OCI-LY7 (cell line): Measurements from ENCODE around the gene GMEB2. TPM values are rescaled to one million over a fixed set of nuclear protein-coding genes. Genes with fewer than 3 reads are reported as not detected.

Source experiments
- BruUV-seq: library from RNA; stranded (reverse); fragments of 400-500 nt; replicated peaks from 2 replicates; lab custom pipeline; 2021; lab: Mats Ljungman, UMichigan
- CTCF ChIA-PET: fragments of 300-600 bp; sonication (Branson Sonifier 250); formaldehyde crosslinking; loops from one replicate; lab custom pipeline; 2022; ENCODE audit warnings: antibody characterized with exemption; ENCODE audit not compliant: unreplicated experiment; lab: Charles Lee
- POLR2A ChIA-PET: fragments of 300-600 bp; sonication (Branson Sonifier 250); formaldehyde crosslinking; loops from one replicate; lab custom pipeline; 2022; ENCODE audit warnings: antibody characterized with exemption; lab: Charles Lee
- DNase-seq: peaks from one replicate; pipeline ENCODE4 v3.0.0-alpha.2; 2015; ENCODE audit warnings: low spot score
- H2AFZ ChIP-seq: fragments of 200-600 bp; sonication (generic), shearing (Covaris generic); 2 replicates; pipeline ENCODE4 v1.6.1; 2014; ENCODE audit warnings: mild to moderate bottlenecking, antibody characterized with exemption, low read length, moderate library complexity
- H3K27ac ChIP-seq: fragments of 200-600 bp; sonication (generic); 2 replicates; pipeline ENCODE4 v1.5.1; 2014; ENCODE audit warnings: mixed run types, low read depth, mild to moderate bottlenecking, moderate library complexity, low read length, inconsistent platforms; ENCODE audit not compliant: poor library complexity, severe bottlenecking
- H3K36me3 ChIP-seq: fragments of 200-600 bp; sonication (generic); 2 replicates; pipeline ENCODE4 v1.6.1; 2014; ENCODE audit warnings: mild to moderate bottlenecking, antibody characterized with exemption, low read length, moderate library complexity, mixed read lengths; ENCODE audit not compliant: insufficient read depth
- H3K4me1 ChIP-seq: fragments of 200-600 bp; sonication (generic); 2 replicates; pipeline ENCODE4 v1.5.1; 2014; ENCODE audit warnings: mild to moderate bottlenecking, low read length; ENCODE audit not compliant: insufficient read depth, poor library complexity, severe bottlenecking
- H3K4me2 ChIP-seq: fragments of 200-600 bp; sonication (generic); 2 replicates; pipeline ENCODE4 v1.6.1; 2014; ENCODE audit warnings: mild to moderate bottlenecking, low read length
- H3K4me3 ChIP-seq: fragments of 200-600 bp; sonication (generic); 2 replicates; pipeline ENCODE4 v1.5.1; 2014; ENCODE audit warnings: mild to moderate bottlenecking, low read depth, low read length; ENCODE audit not compliant: poor library complexity, severe bottlenecking
- H3K79me2 ChIP-seq: fragments of 200-600 bp; sonication (generic); 2 replicates; pipeline ENCODE4 v1.6.1; 2016; ENCODE audit warnings: low read depth, mild to moderate bottlenecking, low read length, moderate library complexity, mixed read lengths; ENCODE audit not compliant: insufficient read depth
- H3K9me2 ChIP-seq: fragments of 200-600 bp; sonication (generic); 2 replicates; pipeline ENCODE4 v1.6.1; 2016; ENCODE audit warnings: mild to moderate bottlenecking, low read length, mixed read lengths; ENCODE audit not compliant: insufficient read depth
- H3K9me3 ChIP-seq: fragments of 200-600 bp; sonication (generic); 2 replicates; pipeline ENCODE4 v1.6.1; 2014; ENCODE audit warnings: mild to moderate bottlenecking, mixed run types, low read length, mixed read lengths
- H4K20me1 ChIP-seq: fragments of 200-600 bp; sonication (generic); 2 replicates; pipeline ENCODE4 v1.6.1; 2014; ENCODE audit warnings: mild to moderate bottlenecking, antibody characterized with exemption, low read length, moderate library complexity, mixed read lengths; ENCODE audit not compliant: insufficient read depth
- EZH2phosphoT487 ChIP-seq: fragments of 200-600 bp; sonication (generic); IDR thresholded peaks from 2 replicates; pipeline ENCODE4 v1.6.1; 2018; ENCODE audit warnings: low read depth, borderline replicate concordance, mild to moderate bottlenecking, mixed run types, antibody characterized with exemption, low read length, moderate library complexity, mixed read lengths
- intact Hi-C: fragments of 100-400 bp; cut with micrococcal nuclease; formaldehyde crosslinking; loops from one replicate; pipeline ENCODE4 v1.10.0; 2022; ENCODE audit not compliant: unreplicated experiment
- total RNA-seq, 2 experiments: library from RNA; depleted of rRNA in 1 of 2; stranded (reverse); fragments of >200 nt in 1 of 2; shearing (Covaris generic) in 1 of 2; gene quantifications; 2 replicates each; pipeline ENCODE4 v1.2.3, GENCODE V29; 2014 to 2022
- TF ChIP-seq, protein P1 (sequence below): fragments of 200-600 bp; sonication (generic); conservative IDR thresholded peaks from 2 replicates; pipeline ENCODE4 v1.5.1; 2014; ENCODE audit warnings: mild to moderate bottlenecking, antibody characterized with exemption, low read length, moderate library complexity, mixed read lengths

The GMEB2 gene
- total RNA-seq, 2 experiments from 2014 or later: 15.6 TPM

DNA sequence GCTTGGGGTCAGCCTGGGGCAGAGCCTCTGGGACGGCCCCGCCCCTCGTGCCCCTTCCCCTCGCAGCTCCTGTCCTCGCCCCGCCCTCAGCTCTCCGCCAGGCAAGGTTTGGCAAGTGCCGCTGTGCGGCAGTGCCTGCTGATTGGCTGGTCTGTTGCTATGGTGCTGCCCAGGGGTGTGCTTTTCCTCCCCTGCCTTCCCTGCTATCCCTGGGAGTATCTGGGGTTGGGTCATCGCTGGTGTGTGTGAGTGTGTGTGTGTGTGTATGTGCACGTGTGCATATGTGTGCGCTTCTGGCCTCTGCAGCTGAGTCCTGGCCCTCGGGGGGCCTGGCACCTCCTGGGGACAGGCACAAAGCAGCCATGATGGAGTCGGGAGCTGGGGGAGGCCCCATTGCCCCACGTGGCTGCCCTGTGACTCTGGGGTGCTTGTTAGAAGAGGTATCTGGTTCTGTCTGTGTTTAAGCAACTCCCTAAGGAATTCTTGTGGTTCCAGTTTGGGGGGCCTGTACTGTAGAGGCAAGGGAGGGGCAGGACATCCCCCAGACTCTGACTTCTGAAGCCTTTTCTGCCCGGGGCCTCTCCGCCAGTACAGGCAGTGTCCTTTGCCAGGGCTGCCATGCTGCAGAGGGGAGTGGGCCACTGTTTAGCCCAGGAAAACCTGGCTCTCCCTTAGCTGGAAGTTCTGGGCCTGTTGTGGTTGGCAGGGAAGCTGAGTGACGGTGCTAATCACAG, 38.1 kb upstream of the GMEB2 start:
- ChIA-PET CTCF (no interaction called here), POLR2A (no interaction called here)
- H3K4me2 ChIP-seq: no peak overlapping the region
- H3K79me2 ChIP-seq: no peaks in the 10 kb centered on the region
- no peak overlapping the region for H3K4me3 ChIP-seq
- intact Hi-C loops: no loop called here
- H2AFZ ChIP-seq: no peak overlapping the region
- no peaks in the 10 kb centered on the region for H3K9me3 ChIP-seq
- no peaks in the 10 kb centered on the region for H4K20me1 ChIP-seq
- H3K36me3 ChIP-seq: peaks cover 64% of the 10 kb centered on the region
- no peak for DNase-seq
- no peaks in the 10 kb centered on the region for H3K9me2 ChIP-seq
- H3K27ac ChIP-seq: no peak overlapping the region
- no TSS peak for BruUV-seq
- TF ChIP-seq, protein P1, sequence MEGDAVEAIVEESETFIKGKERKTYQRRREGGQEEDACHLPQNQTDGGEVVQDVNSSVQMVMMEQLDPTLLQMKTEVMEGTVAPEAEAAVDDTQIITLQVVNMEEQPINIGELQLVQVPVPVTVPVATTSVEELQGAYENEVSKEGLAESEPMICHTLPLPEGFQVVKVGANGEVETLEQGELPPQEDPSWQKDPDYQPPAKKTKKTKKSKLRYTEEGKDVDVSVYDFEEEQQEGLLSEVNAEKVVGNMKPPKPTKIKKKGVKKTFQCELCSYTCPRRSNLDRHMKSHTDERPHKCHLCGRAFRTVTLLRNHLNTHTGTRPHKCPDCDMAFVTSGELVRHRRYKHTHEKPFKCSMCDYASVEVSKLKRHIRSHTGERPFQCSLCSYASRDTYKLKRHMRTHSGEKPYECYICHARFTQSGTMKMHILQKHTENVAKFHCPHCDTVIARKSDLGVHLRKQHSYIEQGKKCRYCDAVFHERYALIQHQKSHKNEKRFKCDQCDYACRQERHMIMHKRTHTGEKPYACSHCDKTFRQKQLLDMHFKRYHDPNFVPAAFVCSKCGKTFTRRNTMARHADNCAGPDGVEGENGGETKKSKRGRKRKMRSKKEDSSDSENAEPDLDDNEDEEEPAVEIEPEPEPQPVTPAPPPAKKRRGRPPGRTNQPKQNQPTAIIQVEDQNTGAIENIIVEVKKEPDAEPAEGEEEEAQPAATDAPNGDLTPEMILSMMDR: no peak
- no peaks in the 10 kb centered on the region for H3K4me1 ChIP-seq

DNA sequence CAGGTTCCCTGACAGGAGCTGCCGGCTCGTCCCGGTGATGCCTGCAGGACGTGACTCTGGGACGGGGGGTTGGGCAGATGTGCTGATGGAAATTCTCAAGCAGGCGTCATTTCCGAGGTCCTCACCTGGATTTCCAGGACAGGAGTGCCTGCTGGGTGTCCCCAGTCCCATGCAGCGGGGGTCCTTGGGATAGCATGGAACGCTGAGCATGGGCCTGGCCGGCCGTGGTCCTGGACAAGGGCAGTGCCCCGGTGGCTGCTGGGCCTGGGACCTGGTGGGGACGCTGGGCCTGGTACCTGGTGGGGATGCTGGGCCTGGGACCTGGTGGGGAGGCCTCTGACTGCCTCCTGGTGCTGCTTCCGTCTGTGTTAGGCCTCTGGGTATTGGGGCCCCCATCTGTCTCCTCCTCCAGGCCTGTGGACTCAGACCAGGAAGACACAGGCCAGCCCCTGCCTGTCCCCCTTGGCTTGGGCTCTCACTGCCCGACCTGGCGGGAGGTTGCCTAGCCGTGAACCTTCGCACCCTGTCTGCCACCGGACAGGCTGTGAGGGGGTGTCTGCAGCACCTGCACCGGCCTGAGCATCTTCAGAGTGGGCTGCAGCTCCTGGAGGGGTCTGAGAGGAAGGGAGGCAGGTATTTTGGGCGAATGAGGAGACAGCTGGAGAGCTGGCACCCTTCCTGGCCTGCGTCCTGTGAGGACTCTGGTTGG, 37.4 kb upstream of the GMEB2 start:
- TF ChIP-seq, protein P1: no peak
- TF ChIP-seq EZH2phosphoT487: no peak
- no peak overlapping the region for H3K27ac ChIP-seq
- peaks cover 5% of the 10 kb centered on the region; the same call in 1 of the 2 replicates for H3K79me2 ChIP-seq
- H3K4me2 ChIP-seq: no peak overlapping the region
- ChIA-PET POLR2A (no interaction called here), CTCF (interaction anchor here (0.7 kb wide), 1 partner anchor 203 kb away, joined by 3 read pairs; no protein-coding TSS in a partner anchor)
- BruUV-seq: no TSS peak
- no peaks in the 10 kb centered on the region for H4K20me1 ChIP-seq
- no peak for DNase-seq
- intact Hi-C loops: no loop called here
- peaks cover 63% of the 10 kb centered on the region for H3K36me3 ChIP-seq
- H3K9me2 ChIP-seq: no peaks in the 10 kb centered on the region
- no peak overlapping the region for H3K4me3 ChIP-seq
- H3K4me1 ChIP-seq: peaks cover 3% of the 10 kb centered on the region
- H2AFZ ChIP-seq: no peak overlapping the region
- H3K9me3 ChIP-seq: no peaks in the 10 kb centered on the region
